ENCODE data around the gene MAD1L1. TPM values are rescaled to one million over a fixed set of nuclear protein-coding genes. Genes with fewer than 3 reads are reported as not detected.

MAD1L1 gene
- total RNA-seq, 1 experiment from 2014 or later = 46.7 TPM

DNA sequence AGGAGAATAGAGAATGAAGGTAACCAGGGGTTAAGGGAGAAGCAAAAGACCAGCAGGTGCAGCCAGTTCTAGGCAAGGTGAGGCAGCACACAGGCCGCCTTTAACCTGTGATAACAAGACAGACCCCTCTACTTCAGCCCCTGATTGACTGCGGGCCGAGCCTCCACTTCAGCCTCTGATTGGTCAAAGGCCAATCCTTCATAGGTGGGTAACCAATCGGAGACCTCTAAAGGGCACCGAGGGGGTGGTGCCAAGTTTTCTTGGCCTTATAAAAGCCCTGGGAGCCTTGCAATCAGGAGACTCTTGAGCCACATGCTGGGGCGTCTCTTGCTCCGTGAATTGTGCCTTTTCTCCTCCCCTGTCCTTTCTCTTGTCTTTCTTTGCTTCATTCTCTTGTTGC is 463.9 kb downstream of the MAD1L1 start:
- CTCF ChIA-PET = no interaction called here
- no peaks in the 10 kb centered on the region for H3K4me1 ChIP-seq (ENCODE audit: insufficient read depth, low read length, poor library complexity, severe bottlenecking)

DNA sequence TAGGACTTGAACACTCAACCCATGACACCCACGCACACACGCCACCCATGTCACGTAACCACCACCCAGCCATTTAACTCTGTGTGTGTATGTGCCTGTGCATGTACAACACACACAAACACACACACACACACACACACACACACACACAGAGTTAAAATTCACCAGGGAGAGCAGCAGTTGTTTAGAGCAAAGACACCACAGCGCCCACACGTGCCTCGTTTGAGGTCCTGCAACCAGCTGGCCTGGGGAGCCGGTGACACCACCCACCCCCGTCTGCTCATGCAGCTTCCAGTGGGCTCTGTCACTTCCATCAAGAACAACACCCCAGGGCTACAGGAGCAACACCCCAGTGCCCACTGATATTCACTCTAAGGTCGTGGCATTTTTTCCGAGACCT is 465.2 kb downstream of the MAD1L1 start:
- POLR2A ChIA-PET (ENCODE audit: low non-redundant PET) = no interaction called here
- H3K27ac ChIP-seq (ENCODE audit: low read depth, low read length, poor library complexity, severe bottlenecking) = no peak overlapping the region
- no peak overlapping the region for H3K4me3 ChIP-seq (ENCODE audit: low read depth, low read length, poor library complexity, severe bottlenecking)
- no peaks in the 10 kb centered on the region for H3K4me1 ChIP-seq (ENCODE audit: insufficient read depth, low read length, poor library complexity, severe bottlenecking)
- TF ChIP-seq EZH2 (IDR thresholded peaks at IDR 0.05; ENCODE audit: borderline replicate concordance, low read depth, low read length, poor library complexity, severe bottlenecking) = no peak
- TF ChIP-seq, protein P1, sequence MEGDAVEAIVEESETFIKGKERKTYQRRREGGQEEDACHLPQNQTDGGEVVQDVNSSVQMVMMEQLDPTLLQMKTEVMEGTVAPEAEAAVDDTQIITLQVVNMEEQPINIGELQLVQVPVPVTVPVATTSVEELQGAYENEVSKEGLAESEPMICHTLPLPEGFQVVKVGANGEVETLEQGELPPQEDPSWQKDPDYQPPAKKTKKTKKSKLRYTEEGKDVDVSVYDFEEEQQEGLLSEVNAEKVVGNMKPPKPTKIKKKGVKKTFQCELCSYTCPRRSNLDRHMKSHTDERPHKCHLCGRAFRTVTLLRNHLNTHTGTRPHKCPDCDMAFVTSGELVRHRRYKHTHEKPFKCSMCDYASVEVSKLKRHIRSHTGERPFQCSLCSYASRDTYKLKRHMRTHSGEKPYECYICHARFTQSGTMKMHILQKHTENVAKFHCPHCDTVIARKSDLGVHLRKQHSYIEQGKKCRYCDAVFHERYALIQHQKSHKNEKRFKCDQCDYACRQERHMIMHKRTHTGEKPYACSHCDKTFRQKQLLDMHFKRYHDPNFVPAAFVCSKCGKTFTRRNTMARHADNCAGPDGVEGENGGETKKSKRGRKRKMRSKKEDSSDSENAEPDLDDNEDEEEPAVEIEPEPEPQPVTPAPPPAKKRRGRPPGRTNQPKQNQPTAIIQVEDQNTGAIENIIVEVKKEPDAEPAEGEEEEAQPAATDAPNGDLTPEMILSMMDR (conservative IDR thresholded peaks at IDR 0.05; ENCODE audit: low read depth, low read length) = peak; percentile 42
- intact Hi-C loops (cut with micrococcal nuclease; ENCODE audit: unreplicated experiment) = no loop called here
- peak; percentile 18 for DNase-seq (ENCODE audit: low spot score)
- CTCF ChIA-PET = no interaction called here
- peaks cover 6% of the 10 kb centered on the region for H3K9me3 ChIP-seq (ENCODE audit: low read depth, low read length, poor library complexity, severe bottlenecking)
- BruUV-seq (replicated peaks) = no TSS peak
- H3K27me3 ChIP-seq (replicated peaks; ENCODE audit: insufficient read depth, low read depth, low read length, poor library complexity) = no peaks in the 10 kb centered on the region
- H3K36me3 ChIP-seq (ENCODE audit: insufficient read depth, low read length, poor library complexity, severe bottlenecking) = no peaks in the 10 kb centered on the region

More for the DNA sequence above, 463.9 kb downstream of the MAD1L1 start:
- Histone ChIP-seq H3K36me3 (ENCODE audit: insufficient read depth, low read length, poor library complexity, severe bottlenecking) (no peaks in the 10 kb centered on the region), H3K9me3 (ENCODE audit: low read depth, low read length, poor library complexity, severe bottlenecking) (no peaks in the 10 kb centered on the region), H3K27me3 (replicated peaks; ENCODE audit: insufficient read depth, low read depth, low read length, poor library complexity) (no peaks in the 10 kb centered on the region), H3K4me3 (ENCODE audit: low read depth, low read length, poor library complexity, severe bottlenecking) (no peak overlapping the region), H3K27ac (ENCODE audit: low read depth, low read length, poor library complexity, severe bottlenecking) (no peak overlapping the region)
- DNase-seq (ENCODE audit: low spot score) = peak; percentile 35
- POLR2A ChIA-PET (ENCODE audit: low non-redundant PET) = no interaction called here
- intact Hi-C loops (cut with micrococcal nuclease; ENCODE audit: unreplicated experiment) = no loop called here
- BruUV-seq (replicated peaks) = no TSS peak
- TF ChIP-seq EZH2 (IDR thresholded peaks at IDR 0.05; ENCODE audit: borderline replicate concordance, low read depth, low read length, poor library complexity, severe bottlenecking) = no peak
- TF ChIP-seq, protein P1 (conservative IDR thresholded peaks at IDR 0.05; ENCODE audit: low read depth, low read length) = no peak

Small RNA genes within 50 kb of the gene (microRNA-seq; reads per million reads assigned to microRNA genes)
- gene MIR4655 = 13.2 reads per million, percentile 35 among the genes with 10 or more reads in this experiment
- gene MIR6836 = not detected

Other genes with a start within 250 kb of the MAD1L1 start
- gene MRM2, start 9.3 kb upstream of the MAD1L1 start, total RNA-seq (2021) = 50.4 and 51.3 TPM in 2 replicates
- gene NUDT1, start 9.3 kb upstream of the MAD1L1 start, total RNA-seq (2021) = 115 and 117 TPM in 2 replicates
- gene SNX8, start 81.5 kb upstream of the MAD1L1 start, total RNA-seq (2021) = 42.9 and 52.1 TPM in 2 replicates
- gene EIF3B, start 121.9 kb upstream of the MAD1L1 start, total RNA-seq (2021) = 356 and 364 TPM in 2 replicates
- 19.7 and 21.8 TPM in 2 replicates for gene CHST12, start 170.7 kb upstream of the MAD1L1 start, total RNA-seq (2021)
- gene GRIFIN, start 243.5 kb upstream of the MAD1L1 start, total RNA-seq (2021) = not detected in 2 replicates